ENCODE results near the gene HBB. TPM values are rescaled to one million over a fixed set of nuclear protein-coding genes. Genes with fewer than 3 reads are reported as not detected.
"Not testable (repeated sequence)": the region's sequence is repeated elsewhere in the genome, so short reads cannot be mapped to it uniquely, and the experiment has no call there.

Gene HBB
- polyA plus RNA-seq, 3 donors, result 3.0 to 298 (median 278) TPM

DNA sequence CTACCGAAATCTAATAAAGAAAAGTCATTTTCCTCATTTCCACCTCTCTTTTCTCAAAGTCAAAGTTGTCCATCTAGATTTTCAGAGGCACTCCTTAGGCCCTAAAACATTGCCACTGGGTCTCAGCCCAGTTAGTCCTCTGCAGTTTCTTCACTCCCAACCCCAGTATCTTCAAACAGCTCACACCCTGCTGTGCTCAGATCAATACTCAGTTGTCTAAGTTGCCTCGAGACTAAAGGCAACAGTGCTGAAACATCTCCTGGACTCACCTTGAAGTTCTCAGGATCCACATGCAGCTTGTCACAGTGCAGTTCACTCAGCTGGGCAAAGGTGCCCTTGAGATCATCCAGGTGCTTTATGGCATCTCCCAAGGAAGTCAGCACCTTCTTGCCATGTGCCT lies 27.2 kb upstream of the HBB start:
- WGBS (ENCODE audit: insufficient coverage), result no CpG with 5 or more reads among the region's 2 CpGs
- intact Hi-C loops (cut with micrococcal nuclease); H3K9me3 Mint-ChIP-seq; H3K9ac ChIP-seq (ENCODE audit: insufficient read depth, low read length, poor library complexity, severe bottlenecking); H3K4me1 Mint-ChIP-seq; H2AFZ ChIP-seq (ENCODE audit: insufficient read depth, low read depth, low read length, poor library complexity, severe bottlenecking); H4K20me1 ChIP-seq (ENCODE audit: insufficient read depth, low read length); H3K4me2 ChIP-seq (replicated peaks; ENCODE audit: extremely low read depth, low read length, poor library complexity, severe bottlenecking); H3K36me3 ChIP-seq (replicated peaks in 1 of 2; ENCODE audit: control insufficient read depth in 1 of 2, insufficient read depth in 2 of 2, low read length in 2 of 2); DNase-seq; H3K4me3 ChIP-seq (replicated peaks in 1 of 3; ENCODE audit: low read depth in 2 of 3, low read length in 3 of 3); H3K27ac Mint-ChIP-seq; H3K36me3 Mint-ChIP-seq; H3K27me3 Mint-ChIP-seq (ENCODE audit: low read depth in 3 of 3); H3K4me1 ChIP-seq (ENCODE audit: control insufficient read depth in 1 of 2, insufficient read depth in 2 of 2, low read length in 2 of 2); H3K27me3 ChIP-seq (ENCODE audit: control insufficient read depth in 2 of 2, insufficient read depth in 2 of 2, low read length in 2 of 2); H3K79me2 ChIP-seq (ENCODE audit: insufficient read depth, low read length); H3K4me3 Mint-ChIP-seq; H3K27ac ChIP-seq (ENCODE audit: low read depth in 1 of 2, low read length in 2 of 2): not testable (repeated sequence)
- peaks cover 0 to 11% of the 10 kb centered on the region in 2 donors for H3K9me3 ChIP-seq (replicated peaks in 1 of 2; ENCODE audit: control insufficient read depth in 1 of 2, insufficient read depth in 1 of 2, low read length in 2 of 2)

- H4K20me1 ChIP-seq (ENCODE audit: insufficient read depth, low read length); H3K4me3 Mint-ChIP-seq; DNase-seq; intact Hi-C loops (cut with micrococcal nuclease); H3K9me3 Mint-ChIP-seq; H3K27ac ChIP-seq (ENCODE audit: low read depth in 1 of 2, low read length in 2 of 2); H3K36me3 Mint-ChIP-seq; H3K9me3 ChIP-seq (replicated peaks in 1 of 2; ENCODE audit: control insufficient read depth in 1 of 2, insufficient read depth in 1 of 2, low read length in 2 of 2); H3K4me1 Mint-ChIP-seq; H2AFZ ChIP-seq (ENCODE audit: insufficient read depth, low read depth, low read length, poor library complexity, severe bottlenecking); H3K36me3 ChIP-seq (replicated peaks in 1 of 2; ENCODE audit: control insufficient read depth in 1 of 2, insufficient read depth in 2 of 2, low read length in 2 of 2); H3K4me2 ChIP-seq (replicated peaks; ENCODE audit: extremely low read depth, low read length, poor library complexity, severe bottlenecking); H3K27me3 ChIP-seq (ENCODE audit: control insufficient read depth in 2 of 2, insufficient read depth in 2 of 2, low read length in 2 of 2); H3K9ac ChIP-seq (ENCODE audit: insufficient read depth, low read length, poor library complexity, severe bottlenecking); H3K27me3 Mint-ChIP-seq (ENCODE audit: low read depth in 3 of 3); H3K4me3 ChIP-seq (replicated peaks in 1 of 3; ENCODE audit: low read depth in 2 of 3, low read length in 3 of 3); H3K27ac Mint-ChIP-seq; H3K79me2 ChIP-seq (ENCODE audit: insufficient read depth, low read length); H3K4me1 ChIP-seq (ENCODE audit: control insufficient read depth in 1 of 2, insufficient read depth in 2 of 2, low read length in 2 of 2): not testable (repeated sequence)
- WGBS (ENCODE audit: insufficient coverage), result no CpG with 5 or more reads among the region's 5 CpGs
These were observed 26.6 kb upstream of the HBB start for GRCh38 chr11:5253440-5253839.

DNA sequence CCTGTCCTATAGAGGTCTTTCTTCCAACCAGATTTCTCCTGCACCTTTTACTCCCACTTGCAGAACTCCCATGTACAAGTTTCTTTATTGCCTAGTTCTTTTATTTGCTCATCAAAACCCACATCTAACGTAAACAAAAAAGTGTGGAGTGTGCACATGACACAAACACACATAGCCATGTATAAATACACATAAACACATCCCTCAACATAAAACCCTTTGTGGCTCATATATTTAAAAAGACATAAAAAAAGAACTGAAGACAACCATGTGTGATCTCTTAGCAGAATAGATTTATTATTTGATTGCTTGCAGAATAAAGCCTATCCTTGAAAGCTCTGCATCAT lies 26.0 kb upstream of the HBB start:
- no peak for TF ChIP-seq CTCF (IDR thresholded peaks at IDR 0.05)
- Histone ChIP-seq H3K27me3 (ENCODE audit: control insufficient read depth in 2 of 2, insufficient read depth in 2 of 2, low read length in 2 of 2) (no peaks in the 10 kb centered on the region), H3K27ac (ENCODE audit: low read depth in 1 of 2, low read length in 2 of 2) (no peak overlapping the region), H3K4me1 (ENCODE audit: control insufficient read depth in 1 of 2, insufficient read depth in 2 of 2, low read length in 2 of 2) (no peaks in the 10 kb centered on the region), H4K20me1 (ENCODE audit: insufficient read depth, low read length) (no peaks in the 10 kb centered on the region), H3K79me2 (ENCODE audit: insufficient read depth, low read length) (no peaks in the 10 kb centered on the region), H3K4me2 (replicated peaks; ENCODE audit: extremely low read depth, low read length, poor library complexity, severe bottlenecking) (no peak overlapping the region), H3K9ac (ENCODE audit: insufficient read depth, low read length, poor library complexity, severe bottlenecking) (no peak overlapping the region), H3K9me3 (replicated peaks in 1 of 2; ENCODE audit: control insufficient read depth in 1 of 2, insufficient read depth in 1 of 2, low read length in 2 of 2) (peaks cover 0 to 1% of the 10 kb centered on the region in 2 donors), H3K4me3 (replicated peaks in 1 of 3; ENCODE audit: low read depth in 2 of 3, low read length in 3 of 3) (no peak overlapping the region), H3K36me3 (replicated peaks in 1 of 2; ENCODE audit: control insufficient read depth in 1 of 2, insufficient read depth in 2 of 2, low read length in 2 of 2) (no peaks in the 10 kb centered on the region), H2AFZ (ENCODE audit: insufficient read depth, low read depth, low read length, poor library complexity, severe bottlenecking) (no peak overlapping the region)
- Mint-ChIP-seq H3K27me3 (ENCODE audit: low read depth in 3 of 3) (peaks cover 0 to under 1% (median 0%) of the 10 kb centered on the region in 3 donors), H3K4me3 (no peak overlapping the region), H3K27ac (no peak overlapping the region), H3K36me3 (no peaks in the 10 kb centered on the region), H3K4me1 (no peaks in the 10 kb centered on the region), H3K9me3 (peaks cover 0 to 2% (median 0%) of the 10 kb centered on the region in 7 donors)
- DNase-seq, result no peak
- WGBS (ENCODE audit: insufficient coverage), result 80% methylated on average over 1 of the region's 1 CpG
- intact Hi-C loops (cut with micrococcal nuclease), result no loop called here
